ENCODE measurements around the gene SUSD3. TPM values are rescaled to one million over a fixed set of nuclear protein-coding genes. Genes with fewer than 3 reads are reported as not detected.
"Not testable (repeated sequence)": the region's sequence is repeated elsewhere in the genome, so short reads cannot be mapped to it uniquely, and the experiment has no call there.

The SUSD3 gene
- total RNA-seq, 2 donors from 2014 or later = 53.1 to 56.8 TPM

DNA sequence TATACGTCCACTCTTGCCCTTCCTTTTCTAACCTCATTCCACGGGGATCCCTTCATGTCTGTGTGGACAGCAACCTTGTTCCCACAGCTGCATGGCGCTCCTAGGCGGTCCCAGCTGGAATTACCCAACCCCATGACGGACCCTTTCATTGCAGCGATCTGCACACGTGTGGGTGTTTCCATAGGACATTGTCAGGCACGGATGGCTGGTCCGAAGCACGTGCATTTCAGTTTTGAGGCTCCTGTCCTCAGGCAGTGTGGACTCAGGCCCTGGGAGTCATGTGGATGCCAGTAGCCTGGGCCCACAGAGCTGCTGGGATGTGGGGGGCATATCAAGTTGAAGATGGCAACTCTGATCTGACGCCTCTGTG, 52.5 kb downstream of the SUSD3 start:
- Mint-ChIP-seq H3K27ac (peak overlapping the region; percentile 5), H3K9me3 (no peaks in the 10 kb centered on the region), H3K27me3 (ENCODE audit: low read depth) (no peaks in the 10 kb centered on the region), H3K4me1 (ENCODE audit: low read depth) (peaks cover 61% of the 10 kb centered on the region), H3K4me3 (no peak overlapping the region), H3K36me3 (ENCODE audit: insufficient read depth in 2 of 2) (peaks cover 7 to 12% of the 10 kb centered on the region in 2 donors)
- ATAC-seq (replicated peaks in 1 of 2) (no peak), DNase-seq (no peak)

- Mint-ChIP-seq H3K27ac (no peak overlapping the region), H3K36me3 (ENCODE audit: insufficient read depth in 2 of 2) (peaks cover 7 to 12% of the 10 kb centered on the region in 2 donors), H3K4me1 (ENCODE audit: low read depth) (peaks cover 55% of the 10 kb centered on the region), H3K9me3 (no peaks in the 10 kb centered on the region), H3K27me3 (ENCODE audit: low read depth) (no peaks in the 10 kb centered on the region), H3K4me3 (no peak overlapping the region)
- peak; percentile 72 to 74 for ATAC-seq (replicated peaks in 1 of 2)
- peak; percentile 64 to 66 for DNase-seq
Measured at GRCh38 chr9:93111371-93112115, 53.0 kb downstream of the SUSD3 start.

GRCh38 chr9:93112116-93112863, 53.8 kb downstream of the SUSD3 start:
- Mint-ChIP-seq H3K27me3 (ENCODE audit: low read depth) (no peaks in the 10 kb centered on the region), H3K9me3 (no peaks in the 10 kb centered on the region), H3K27ac (no peak overlapping the region), H3K36me3 (ENCODE audit: insufficient read depth in 2 of 2) (peaks cover 7 to 12% of the 10 kb centered on the region in 2 donors), H3K4me1 (ENCODE audit: low read depth) (peaks cover 48% of the 10 kb centered on the region), H3K4me3 (no peak overlapping the region)
- DNase-seq (no peak), ATAC-seq (replicated peaks in 1 of 2) (no peak)

DNA sequence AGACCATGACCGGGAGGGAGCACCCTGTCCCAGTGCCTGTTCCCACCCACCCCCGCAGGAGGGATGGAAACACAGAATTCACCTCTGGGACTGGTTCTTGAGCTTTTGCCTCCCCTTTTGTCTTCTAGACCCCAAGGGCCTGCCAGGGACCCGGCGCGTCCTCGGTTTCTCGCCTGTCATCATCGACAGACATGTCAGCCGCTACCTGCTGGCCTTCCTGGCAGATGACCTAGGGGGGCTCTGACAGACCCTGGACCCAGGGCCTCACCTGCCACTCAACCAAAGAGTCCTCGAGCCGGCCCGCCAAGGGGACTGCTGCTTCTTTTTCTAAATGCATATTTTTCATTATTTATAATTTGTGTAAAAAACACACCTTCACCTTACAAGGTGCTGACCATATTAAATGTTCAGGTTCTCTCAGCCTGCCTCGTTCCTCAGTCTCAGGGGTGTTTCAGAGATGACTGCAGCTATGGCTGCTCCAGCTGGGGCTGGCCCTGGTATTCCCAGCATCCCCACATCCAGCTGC, 54.4 kb downstream of the SUSD3 start:
- ATAC-seq (replicated peaks in 1 of 2) = no peak
- Mint-ChIP-seq H3K36me3 (ENCODE audit: insufficient read depth in 2 of 2) (peaks cover 7 to 12% of the 10 kb centered on the region in 2 donors), H3K4me3 (no peak overlapping the region), H3K27me3 (ENCODE audit: low read depth) (no peaks in the 10 kb centered on the region), H3K9me3 (no peaks in the 10 kb centered on the region), H3K4me1 (ENCODE audit: low read depth) (peaks cover 41% of the 10 kb centered on the region), H3K27ac (no peak overlapping the region)
- no peak for DNase-seq

DNA sequence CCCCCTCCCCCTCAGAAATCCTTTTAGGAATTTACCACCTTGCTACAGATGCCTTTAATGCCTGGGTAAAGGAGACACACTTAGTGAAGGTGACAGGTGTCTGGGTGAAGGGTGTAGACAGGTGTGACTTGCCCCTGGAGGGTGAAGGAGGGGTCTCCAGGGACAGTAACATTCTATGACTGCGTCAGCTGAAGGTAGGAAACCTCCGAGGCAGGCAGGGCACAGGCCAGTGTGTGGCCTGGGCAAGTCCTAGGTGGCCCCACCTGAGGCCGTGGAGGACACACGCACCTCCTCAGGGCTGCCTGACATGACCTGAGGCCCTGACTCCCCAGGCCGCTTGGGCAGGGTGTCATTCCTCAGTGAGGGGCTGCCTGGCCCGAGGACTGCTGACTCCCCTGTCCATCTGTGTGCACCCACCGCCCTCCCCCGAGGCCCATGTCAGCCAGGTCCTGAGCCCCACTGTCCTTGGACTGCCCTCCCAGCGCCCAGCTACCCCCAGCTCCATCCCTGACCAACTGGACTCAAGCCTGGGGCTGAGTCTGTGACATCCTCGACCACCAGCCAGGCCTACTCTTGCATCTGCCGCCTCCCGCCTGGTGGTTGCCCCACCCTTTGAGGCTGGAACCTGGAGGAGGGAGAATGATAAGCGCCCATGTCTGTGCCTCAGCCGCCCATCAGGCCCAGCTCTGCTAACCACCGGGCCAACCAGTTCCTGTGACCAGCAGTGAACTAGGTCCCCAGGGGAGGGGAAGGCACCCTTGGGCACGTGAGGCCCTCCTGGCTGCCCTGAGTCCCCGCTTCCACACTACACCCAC, 55.9 kb downstream of the SUSD3 start:
- Mint-ChIP-seq H3K4me1 (ENCODE audit: low read depth) (peaks cover 27% of the 10 kb centered on the region), H3K4me3 (no peak overlapping the region), H3K36me3 (ENCODE audit: insufficient read depth in 2 of 2) (peaks cover 4 to 7% of the 10 kb centered on the region in 2 donors), H3K9me3 (no peaks in the 10 kb centered on the region), H3K27ac (peak overlapping the region; percentile 35), H3K27me3 (ENCODE audit: low read depth) (no peaks in the 10 kb centered on the region)
- ATAC-seq (replicated peaks in 1 of 2) (no peak), DNase-seq (no peak)

- DNase-seq (no peak), ATAC-seq (replicated peaks in 1 of 2) (no peak)
- Mint-ChIP-seq H3K27me3 (ENCODE audit: low read depth) (no peaks in the 10 kb centered on the region), H3K4me1 (ENCODE audit: low read depth) (peaks cover 31% of the 10 kb centered on the region), H3K36me3 (ENCODE audit: insufficient read depth in 2 of 2) (peaks cover 4 to 7% of the 10 kb centered on the region in 2 donors), H3K9me3 (no peaks in the 10 kb centered on the region), H3K27ac (peak overlapping the region; percentile 35), H3K4me3 (no peak overlapping the region)
Measured at GRCh38 chr9:93114984-93115335, 56.5 kb downstream of the SUSD3 start.

DNA sequence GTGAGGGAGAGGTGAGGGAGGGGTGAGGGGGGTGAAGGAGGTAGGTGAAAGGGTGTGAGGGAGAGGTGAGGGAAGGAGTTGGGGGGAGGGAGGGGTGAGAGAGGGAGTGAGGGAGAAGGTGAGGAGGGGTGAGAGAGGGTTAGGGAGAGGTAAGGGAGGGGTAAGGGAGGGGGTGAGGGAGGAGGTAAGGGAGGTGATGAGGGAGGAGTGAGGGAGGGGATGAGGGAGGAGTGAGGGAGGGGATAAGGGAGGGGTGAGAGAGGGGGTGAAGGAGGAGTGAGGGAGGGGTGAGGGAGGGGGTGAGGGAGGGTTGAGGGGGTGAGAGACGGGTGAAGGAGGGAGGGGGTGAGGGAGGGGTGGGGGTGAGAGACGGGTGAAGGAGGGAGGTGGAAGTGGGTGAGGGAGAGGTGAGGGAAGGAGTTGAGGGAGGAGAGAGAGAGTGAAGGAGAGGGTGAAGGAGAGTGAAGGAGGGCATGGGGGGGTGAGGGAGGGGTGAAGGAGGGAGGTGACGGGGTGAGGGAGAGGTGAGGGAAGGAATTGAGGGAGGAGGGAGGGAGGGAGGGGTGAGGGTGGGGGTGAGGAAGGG, 57.1 kb downstream of the SUSD3 start:
- no peaks in the 10 kb centered on the region for H3K9me3 Mint-ChIP-seq
- H3K4me3 Mint-ChIP-seq = no peak overlapping the region
- no peaks in the 10 kb centered on the region for H3K27me3 Mint-ChIP-seq (ENCODE audit: low read depth)
- peaks cover 37% of the 10 kb centered on the region for H3K4me1 Mint-ChIP-seq (ENCODE audit: low read depth)
- no peak overlapping the region for H3K27ac Mint-ChIP-seq
- ATAC-seq (replicated peaks in 1 of 2) (no peak), DNase-seq (no peak)
- H3K36me3 Mint-ChIP-seq (ENCODE audit: insufficient read depth in 2 of 2) = peaks cover 4 to 7% of the 10 kb centered on the region in 2 donors

- Mint-ChIP-seq H3K27ac (no peak overlapping the region), H3K36me3 (ENCODE audit: insufficient read depth in 2 of 2) (no peaks in the 10 kb centered on the region), H3K27me3 (ENCODE audit: low read depth) (no peaks in the 10 kb centered on the region), H3K9me3 (no peaks in the 10 kb centered on the region), H3K4me1 (ENCODE audit: low read depth) (peaks cover 34% of the 10 kb centered on the region), H3K4me3 (no peak overlapping the region)
- DNase-seq = peak in 1 of 2 donors; percentile 0
- no peak for ATAC-seq (replicated peaks in 1 of 2)
Measured at GRCh38 chr9:93116072-93116961, 57.8 kb downstream of the SUSD3 start.

DNA sequence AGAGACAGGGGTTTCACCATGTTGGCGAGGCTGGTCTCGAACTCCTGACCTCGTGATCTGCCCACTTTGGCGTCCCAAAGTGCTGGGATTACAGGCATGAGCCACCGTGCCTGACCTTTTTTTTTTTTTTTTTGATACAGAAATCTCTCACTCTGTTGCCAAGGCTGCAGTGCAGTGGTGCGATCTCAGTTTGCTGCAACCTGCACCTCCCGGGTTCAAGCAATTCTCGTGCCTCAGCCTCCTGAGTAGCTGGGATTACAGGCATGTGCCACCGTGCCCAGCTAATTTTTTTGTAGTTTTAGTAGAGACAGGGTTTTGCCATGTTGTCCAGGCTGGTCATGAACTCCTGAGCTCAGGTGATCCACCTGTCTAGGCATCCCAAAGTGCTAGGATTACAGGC, 59.0 kb downstream of the SUSD3 start:
- Mint-ChIP-seq H3K4me1 (ENCODE audit: low read depth) (peaks cover 25% of the 10 kb centered on the region), H3K27ac (peak overlapping the region; percentile 35)
- H3K9me3 Mint-ChIP-seq; DNase-seq; H3K27me3 Mint-ChIP-seq (ENCODE audit: low read depth); H3K36me3 Mint-ChIP-seq (ENCODE audit: insufficient read depth in 2 of 2); ATAC-seq (replicated peaks in 1 of 2); H3K4me3 Mint-ChIP-seq: not testable (repeated sequence)

DNA sequence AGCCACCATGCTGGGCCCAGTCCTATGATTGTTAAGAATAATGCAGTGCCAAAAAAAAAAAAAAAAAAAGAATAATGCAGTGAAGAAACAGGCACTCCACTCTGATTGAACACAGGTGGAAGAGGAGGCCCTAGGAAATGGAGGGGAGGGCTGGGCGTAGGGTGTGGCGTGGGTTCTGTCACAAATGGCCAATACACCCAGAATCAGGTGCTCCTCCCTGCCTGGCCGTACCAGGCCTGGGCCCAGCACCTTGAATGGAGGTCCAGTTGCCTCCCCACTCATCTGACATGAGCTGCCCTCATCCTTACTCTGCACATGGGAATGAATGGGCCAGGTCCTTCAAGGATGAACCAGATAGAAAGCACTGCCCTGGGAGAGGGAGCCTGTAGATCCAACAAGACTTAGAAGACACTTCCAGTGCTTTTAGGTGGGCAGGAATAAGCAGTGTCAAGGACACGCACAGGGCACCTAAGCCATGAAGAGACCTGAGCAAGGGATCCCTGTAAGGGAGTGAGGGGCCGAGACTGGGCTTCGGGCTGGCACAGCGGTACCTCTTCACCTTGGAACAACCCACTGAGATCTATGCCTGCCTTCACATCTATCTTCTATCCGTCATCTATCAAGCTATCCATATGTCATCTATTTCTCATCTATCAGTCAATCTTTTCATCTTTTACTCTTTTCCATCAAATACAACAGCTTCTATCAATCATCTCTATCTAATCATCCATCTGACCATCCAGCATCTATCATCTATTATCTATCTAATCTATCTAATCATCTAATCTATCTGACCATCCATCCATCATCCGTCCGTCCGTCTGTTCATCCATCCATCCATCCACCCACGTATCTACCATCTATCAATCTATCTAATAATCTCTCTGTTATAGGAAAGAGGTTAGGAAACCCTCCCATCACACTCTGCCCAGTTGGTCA, 59.7 kb downstream of the SUSD3 start:
- ATAC-seq (replicated peaks in 1 of 2) (no peak), DNase-seq (no peak)
- Mint-ChIP-seq H3K36me3 (ENCODE audit: insufficient read depth in 2 of 2) (peaks cover 0 to 2% of the 10 kb centered on the region in 2 donors), H3K4me1 (ENCODE audit: low read depth) (peaks cover 25% of the 10 kb centered on the region), H3K27ac (peak overlapping the region; percentile 44), H3K27me3 (ENCODE audit: low read depth) (no peaks in the 10 kb centered on the region), H3K9me3 (no peaks in the 10 kb centered on the region), H3K4me3 (no peak overlapping the region)
